ENCODE data around the gene CFAP251. TPM values are rescaled to one million over a fixed set of nuclear protein-coding genes. Genes with fewer than 3 reads are reported as not detected.
"Not testable (repeated sequence)": the region's sequence is repeated elsewhere in the genome, so short reads cannot be mapped to it uniquely, and the experiment has no call there.

CFAP251 gene
- total and polyA plus RNA-seq, 2 of the 8 experiments (the other 6 are each of a cell fraction or from before 2014, with no cell fraction given), result 1.8 to 2.9 TPM

DNA sequence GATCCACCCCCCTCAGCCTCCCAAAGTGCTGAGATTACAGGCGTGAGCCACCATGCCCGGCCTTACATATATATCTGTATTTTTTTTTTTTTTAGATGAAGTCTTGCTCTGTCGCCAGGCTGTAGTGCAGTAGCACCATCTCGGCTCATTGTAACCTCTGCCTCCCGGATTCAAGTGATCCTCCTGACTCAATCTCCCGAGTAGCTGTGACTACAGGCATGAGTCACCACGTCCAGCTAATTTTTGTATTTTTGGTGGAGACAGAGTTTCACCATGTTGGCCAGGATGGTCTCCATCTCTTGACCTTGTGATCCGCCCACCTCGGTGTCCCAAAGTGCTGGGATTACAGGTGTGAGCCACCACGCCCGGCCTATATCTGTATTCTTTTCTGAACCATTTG lies 33.3 kb upstream of the CFAP251 start:
- 92% methylated on average over 11 of the region's 11 CpGs; no CpG with 5 or more reads in 1 of the 2 experiments for WGBS, 2 experiments (ENCODE audit: extremely low coverage in 1 of 2, insufficient coverage in 1 of 2, insufficient read length in 1 of 2, insufficient replicate concordance in 2 of 2, low coverage in 1 of 2, low lambda C conversion rate in 2 of 2, missing lambda C conversion rate in 1 of 2)
- not testable (repeated sequence) for FAIRE-seq; H2BK12ac ChIP-seq (ENCODE audit: low read depth, low read length); H3K23ac ChIP-seq (ENCODE audit: insufficient read length); H4K8ac ChIP-seq (ENCODE audit: extremely low read depth, insufficient read depth, low read length); H3K18ac ChIP-seq (ENCODE audit: extremely low read depth, low read length); H3K4me1 ChIP-seq (replicated peaks in 1 of 4; ENCODE audit: control insufficient read depth in 3 of 4, insufficient read depth in 4 of 4, low read length in 3 of 4); H3K79me2 ChIP-seq (ENCODE audit: control insufficient read depth in 1 of 2, insufficient read depth in 2 of 2, low read length in 2 of 2); H3K36me3 ChIP-seq (ENCODE audit: control insufficient read depth in 2 of 4, insufficient read depth in 4 of 4, low read length in 3 of 4); H3K56ac ChIP-seq (replicated peaks; ENCODE audit: insufficient read length, low read depth, low read length); H3K27me3 ChIP-seq (replicated peaks in 1 of 4; ENCODE audit: control insufficient read depth in 3 of 4, extremely low read depth in 1 of 4, insufficient read depth in 3 of 4, low read length in 3 of 4); H3K14ac ChIP-seq (ENCODE audit: insufficient read length); H3K79me1 ChIP-seq (ENCODE audit: low read depth, low read length); H2BK20ac ChIP-seq (ENCODE audit: low read length); H3K9ac ChIP-seq (replicated peaks in 1 of 4; ENCODE audit: extremely low read depth in 1 of 4, low read depth in 3 of 4, low read length in 3 of 4); H3K23me2 ChIP-seq (ENCODE audit: low read depth, low read length); H2BK15ac ChIP-seq (ENCODE audit: low read length); H4K91ac ChIP-seq (replicated peaks; ENCODE audit: insufficient read length, low read length); H3K4ac ChIP-seq (replicated peaks; ENCODE audit: insufficient read length, low read depth, low read length); H4K5ac ChIP-seq (ENCODE audit: insufficient read length, low read depth, low read length); H3K27ac ChIP-seq (ENCODE audit: low read depth, low read length); H3K4me3 ChIP-seq (ENCODE audit: extremely low read depth in 1 of 4, insufficient read depth in 2 of 4, low read depth in 3 of 4, low read length in 4 of 4); H2BK5ac ChIP-seq (ENCODE audit: low read depth, low read length); H3K9me3 ChIP-seq (ENCODE audit: insufficient read depth in 2 of 2, low read depth in 1 of 2, low read length in 1 of 2); H3K4me2 ChIP-seq (ENCODE audit: insufficient read depth in 1 of 2, low read depth in 2 of 2, low read length in 2 of 2); DNase-seq (ENCODE audit: low read depth in 1 of 2, low spot score in 2 of 2); H2AFZ ChIP-seq (ENCODE audit: low read length); H2AK5ac ChIP-seq (ENCODE audit: low read depth, low read length); H4K20me1 ChIP-seq (replicated peaks in 1 of 2; ENCODE audit: control insufficient read depth in 1 of 2, insufficient read depth in 2 of 2, low read length in 2 of 2); H2BK120ac ChIP-seq (replicated peaks; ENCODE audit: low read depth, low read length)
- POLR2A ChIA-PET (ENCODE audit: partially characterized antibody), result interaction anchor here (0.8 to 10.3 kb wide), 2 partner anchors 86 to 310 kb away, joined by 3 to 115 read pairs; partner anchors contain the start of genes RHOF and SETD1B
- CTCF ChIA-PET (ENCODE audit: partially characterized antibody), result interaction anchor here (0.7 to 10.7 kb wide), 2 partner anchors 58 to 89 kb away, joined by 3 to 114 read pairs; partner anchors contain the start of gene RHOF

All from H1 (cell line).